Measurements from ENCODE around the gene APBB1. TPM values are rescaled to one million over a fixed set of nuclear protein-coding genes. Genes with fewer than 3 reads are reported as not detected.

The APBB1 gene
- 42.2 and 54.5 TPM in 2 replicates for polyA plus RNA-seq (2011; rRNA removed)
- polyA minus RNA-seq (2011; rRNA and poly(A)+ RNA removed) = 64.5 and 84.0 TPM in 2 replicates

- Histone ChIP-seq H3K27ac (ENCODE audit: low read depth, low read length) (no peak within 1 kb of the TSS), H3K4me3 (ENCODE audit: low read depth, low read length) (peak within 1 kb of the TSS; percentile 80), H3K9me3 (ENCODE audit: control insufficient read depth, insufficient read depth, low read length) (no peaks in the 10 kb centered on the region), H3K27me3 (ENCODE audit: control insufficient read depth, insufficient read depth, low read length) (no peaks in the 10 kb centered on the region)
- DNase-seq (ENCODE audit: low read depth, low spot score) = no peak
- CTCF ChIA-PET = interaction anchor here (0.6 to 3.2 kb wide), 8 partner anchors 12 to 799 kb away, joined by 3 to 29 read pairs (median 3); no protein-coding TSS in a partner anchor
- TF ChIP-seq CTCF (IDR thresholded peaks at IDR 0.05; ENCODE audit: low read depth, low read length) = 0 out of 2 replicates have a peak, but pooled peaks have one; percentile 8
- POLR2A ChIA-PET = interaction anchor here (0.6 to 1.6 kb wide), 10 partner anchors 8 to 267 kb away, joined by 3 to 10 read pairs (median 4); partner anchors contain the start of genes ARFIP2, CAVIN3, SMPD1 and TIMM10B
These were observed at the start of gene APBB1 for GRCh38 chr11:6419009-6419631. TSS of gene APBB1 (minus strand) at chr11:6419094. CDS start at chr11:6411347, 7,747 bp downstream.

- Histone ChIP-seq H3K4me3 (ENCODE audit: low read depth, low read length) (no peak overlapping the region), H3K27ac (ENCODE audit: low read depth, low read length) (no peak overlapping the region), H3K9me3 (ENCODE audit: control insufficient read depth, insufficient read depth, low read length) (no peaks in the 10 kb centered on the region; the same call in 1 of the 2 replicates), H3K27me3 (ENCODE audit: control insufficient read depth, insufficient read depth, low read length) (no peaks in the 10 kb centered on the region)
- CTCF ChIA-PET = interaction anchor here (0.7 to 1.1 kb wide), 2 partner anchors 20 to 96 kb away, joined by 3 read pairs; no protein-coding TSS in a partner anchor
- POLR2A ChIA-PET = no interaction called here
- no peak for TF ChIP-seq CTCF (IDR thresholded peaks at IDR 0.05; ENCODE audit: low read depth, low read length)
- DNase-seq (ENCODE audit: low read depth, low spot score) = no peak
These were observed 40.2 kb upstream of the APBB1 start for GRCh38 chr11:6459099-6459450.

DNA sequence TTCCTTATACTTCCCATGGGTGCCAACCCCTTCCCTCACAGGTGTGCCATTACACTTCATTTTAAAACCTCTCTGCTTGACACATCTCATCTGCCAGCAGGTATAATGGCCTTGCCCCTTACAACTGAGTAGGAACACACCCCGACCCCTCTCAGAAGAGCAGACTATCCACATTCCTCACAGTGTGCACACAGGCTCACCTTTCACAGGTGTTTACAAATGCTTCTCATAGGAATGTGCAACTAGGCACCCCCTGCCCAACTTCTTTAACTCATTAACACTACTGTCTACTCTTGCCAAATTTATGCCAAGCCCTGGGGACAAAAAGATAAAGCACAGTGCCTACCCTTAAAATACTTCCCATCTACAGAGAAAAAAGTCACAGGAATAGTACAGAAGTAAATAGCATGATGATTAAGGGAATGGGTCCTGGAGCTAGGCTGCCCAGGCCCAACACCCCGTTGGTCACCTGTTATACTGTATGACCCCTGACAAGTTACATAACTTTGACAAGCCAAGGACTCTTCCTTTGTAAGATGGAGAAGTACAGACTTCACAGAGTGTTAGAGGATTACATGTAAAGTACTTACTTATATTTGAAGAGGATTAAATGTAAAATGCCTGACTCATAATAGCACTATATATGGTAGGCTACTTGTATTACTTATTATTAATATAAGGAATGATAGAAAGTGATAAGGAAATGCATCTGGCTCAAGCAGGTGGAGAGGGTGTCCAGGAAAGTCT is 39.6 kb upstream of the APBB1 start:
- no peak for DNase-seq (ENCODE audit: low read depth, low spot score)
- ChIA-PET POLR2A (no interaction called here), CTCF (interaction anchor here (0.7 to 1.1 kb wide), 2 partner anchors 19 to 95 kb away, joined by 3 read pairs; no protein-coding TSS in a partner anchor)
- Histone ChIP-seq H3K9me3 (ENCODE audit: control insufficient read depth, insufficient read depth, low read length) (no peaks in the 10 kb centered on the region; the same call in 1 of the 2 replicates), H3K4me3 (ENCODE audit: low read depth, low read length) (no peak overlapping the region), H3K27ac (ENCODE audit: low read depth, low read length) (no peak overlapping the region), H3K27me3 (ENCODE audit: control insufficient read depth, insufficient read depth, low read length) (no peaks in the 10 kb centered on the region)
- TF ChIP-seq CTCF (IDR thresholded peaks at IDR 0.05; ENCODE audit: low read depth, low read length) = no peak

GRCh38 chr11:6457581-6458320 is 38.9 kb upstream of the APBB1 start:
- Histone ChIP-seq H3K27ac (ENCODE audit: low read depth, low read length) (no peak overlapping the region), H3K9me3 (ENCODE audit: control insufficient read depth, insufficient read depth, low read length) (no peaks in the 10 kb centered on the region; the same call in 1 of the 2 replicates), H3K27me3 (ENCODE audit: control insufficient read depth, insufficient read depth, low read length) (no peaks in the 10 kb centered on the region), H3K4me3 (ENCODE audit: low read depth, low read length) (no peak overlapping the region)
- ChIA-PET POLR2A (no interaction called here), CTCF (interaction anchor here (0.7 to 1.2 kb wide), 2 partner anchors 14 to 81 kb away, joined by 3 to 5 read pairs; no protein-coding TSS in a partner anchor)
- TF ChIP-seq CTCF (IDR thresholded peaks at IDR 0.05; ENCODE audit: low read depth, low read length) = no peak
- DNase-seq (ENCODE audit: low read depth, low spot score) = no peak
